ENCODE data around the gene NUPR2. TPM values are rescaled to one million over a fixed set of nuclear protein-coding genes. Genes with fewer than 3 reads are reported as not detected.
"Not testable (repeated sequence)": the region's sequence is repeated elsewhere in the genome, so short reads cannot be mapped to it uniquely, and the experiment has no call there.

Gene NUPR2
- total RNA-seq, 1 donor from 2014 or later: not detected

DNA sequence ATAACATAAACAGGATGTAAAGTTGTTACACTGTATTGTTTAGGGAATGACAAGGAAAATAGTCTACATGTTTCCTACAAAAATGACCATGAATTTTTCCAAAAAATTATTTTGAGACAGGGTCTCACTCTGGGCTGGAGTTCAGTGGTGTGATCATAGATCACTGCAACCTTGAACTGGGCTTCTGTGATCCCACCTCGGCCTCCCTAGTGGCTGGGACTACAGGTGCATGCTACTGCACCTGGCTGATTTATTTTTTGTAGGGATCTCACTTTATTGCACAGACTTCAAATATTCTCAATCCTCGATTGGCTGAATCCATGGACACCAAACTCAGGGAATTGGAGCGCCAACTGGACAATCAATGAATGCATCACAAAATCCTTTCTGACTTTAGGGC lies 16.6 kb downstream of the NUPR2 start:
- Histone ChIP-seq H3K4me3 (no peak overlapping the region), H3K9me3 (replicated peaks) (no peaks in the 10 kb centered on the region), H3K36me3 (peaks cover 56% of the 10 kb centered on the region), H3K4me1 (peaks cover 39% of the 10 kb centered on the region), H3K27ac (replicated peaks) (no peak overlapping the region), H3K27me3 (ENCODE audit: low read depth) (no peaks in the 10 kb centered on the region)
- intact Hi-C loops (cut with micrococcal nuclease): no loop called here
- TF ChIP-seq, protein P1, sequence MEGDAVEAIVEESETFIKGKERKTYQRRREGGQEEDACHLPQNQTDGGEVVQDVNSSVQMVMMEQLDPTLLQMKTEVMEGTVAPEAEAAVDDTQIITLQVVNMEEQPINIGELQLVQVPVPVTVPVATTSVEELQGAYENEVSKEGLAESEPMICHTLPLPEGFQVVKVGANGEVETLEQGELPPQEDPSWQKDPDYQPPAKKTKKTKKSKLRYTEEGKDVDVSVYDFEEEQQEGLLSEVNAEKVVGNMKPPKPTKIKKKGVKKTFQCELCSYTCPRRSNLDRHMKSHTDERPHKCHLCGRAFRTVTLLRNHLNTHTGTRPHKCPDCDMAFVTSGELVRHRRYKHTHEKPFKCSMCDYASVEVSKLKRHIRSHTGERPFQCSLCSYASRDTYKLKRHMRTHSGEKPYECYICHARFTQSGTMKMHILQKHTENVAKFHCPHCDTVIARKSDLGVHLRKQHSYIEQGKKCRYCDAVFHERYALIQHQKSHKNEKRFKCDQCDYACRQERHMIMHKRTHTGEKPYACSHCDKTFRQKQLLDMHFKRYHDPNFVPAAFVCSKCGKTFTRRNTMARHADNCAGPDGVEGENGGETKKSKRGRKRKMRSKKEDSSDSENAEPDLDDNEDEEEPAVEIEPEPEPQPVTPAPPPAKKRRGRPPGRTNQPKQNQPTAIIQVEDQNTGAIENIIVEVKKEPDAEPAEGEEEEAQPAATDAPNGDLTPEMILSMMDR (IDR thresholded peaks at IDR 0.05; ENCODE audit: borderline replicate concordance): no peak
- DNase-seq: no peak

DNA sequence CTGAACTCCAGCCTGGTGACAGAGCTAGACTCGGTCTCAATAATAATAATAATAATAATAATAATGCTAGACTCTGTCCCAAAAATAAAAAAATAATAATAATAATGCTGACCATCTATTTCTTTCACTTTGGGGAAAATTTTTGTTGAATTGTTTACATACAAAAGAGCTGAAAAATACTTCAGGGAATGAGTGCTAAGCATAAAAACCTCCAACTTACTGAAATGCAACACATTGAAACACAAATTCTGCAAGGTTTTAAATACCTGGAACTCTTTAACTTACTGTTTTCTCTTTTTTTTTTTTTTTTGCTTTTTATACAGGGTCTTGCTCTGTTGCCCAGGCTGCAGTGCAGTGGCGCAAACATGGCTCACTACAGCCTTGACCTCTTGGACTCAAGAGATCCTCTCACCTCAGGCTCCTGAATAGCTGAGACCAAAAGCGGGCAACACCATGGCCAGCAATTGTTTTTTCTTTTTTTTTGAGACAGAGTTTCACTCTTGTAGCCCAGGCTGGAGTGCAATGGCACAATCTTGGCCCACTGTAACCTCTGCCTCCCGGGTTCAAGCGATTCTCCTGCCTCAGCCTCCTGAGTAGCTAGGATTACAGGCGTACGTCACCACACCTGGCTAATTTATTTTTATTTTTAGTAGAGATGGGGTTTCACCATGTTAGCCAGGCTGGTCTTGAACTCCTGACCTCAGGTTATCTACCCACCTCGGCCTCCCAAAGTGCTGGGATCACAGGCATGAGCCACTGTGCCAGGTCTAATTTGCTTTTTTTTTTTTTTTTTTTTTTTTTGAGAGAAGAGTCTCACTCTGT lies 17.8 kb downstream of the NUPR2 start:
- Histone ChIP-seq H3K36me3 (peaks cover 44% of the 10 kb centered on the region), H3K4me1 (peaks cover 28% of the 10 kb centered on the region)
- H3K27me3 ChIP-seq (ENCODE audit: low read depth); H3K9me3 ChIP-seq (replicated peaks); H3K4me3 ChIP-seq; H3K27ac ChIP-seq (replicated peaks); intact Hi-C loops (cut with micrococcal nuclease); DNase-seq: not testable (repeated sequence)

DNA sequence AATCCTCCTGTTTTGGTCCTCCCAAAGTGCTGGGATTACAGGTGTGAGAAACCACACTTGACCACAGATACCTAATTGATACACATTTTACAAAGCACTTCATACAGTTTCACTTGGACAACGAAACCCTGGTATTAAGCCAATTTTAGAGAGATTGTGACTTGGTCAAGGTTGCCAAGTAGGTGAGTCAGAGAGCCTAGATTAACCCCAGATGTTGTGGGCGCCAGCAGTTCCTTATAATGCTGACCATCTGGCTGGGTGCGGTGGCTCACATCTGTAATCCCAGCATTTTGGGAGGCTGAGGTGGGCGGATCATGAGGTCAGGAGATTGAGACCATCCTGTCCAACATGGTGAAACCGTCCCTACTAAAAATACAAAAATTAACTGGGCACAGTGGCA lies 18.5 kb downstream of the NUPR2 start:
- no peak overlapping the region for H3K27ac ChIP-seq (replicated peaks)
- no peaks in the 10 kb centered on the region for H3K9me3 ChIP-seq (replicated peaks)
- H3K27me3 ChIP-seq (ENCODE audit: low read depth): no peaks in the 10 kb centered on the region
- H3K4me1 ChIP-seq: peaks cover 28% of the 10 kb centered on the region
- intact Hi-C loops (cut with micrococcal nuclease): no loop called here
- DNase-seq: no peak
- no peak overlapping the region for H3K4me3 ChIP-seq
- TF ChIP-seq, protein P1 (IDR thresholded peaks at IDR 0.05; ENCODE audit: borderline replicate concordance): no peak
- H3K36me3 ChIP-seq: peaks cover 37% of the 10 kb centered on the region

DNA sequence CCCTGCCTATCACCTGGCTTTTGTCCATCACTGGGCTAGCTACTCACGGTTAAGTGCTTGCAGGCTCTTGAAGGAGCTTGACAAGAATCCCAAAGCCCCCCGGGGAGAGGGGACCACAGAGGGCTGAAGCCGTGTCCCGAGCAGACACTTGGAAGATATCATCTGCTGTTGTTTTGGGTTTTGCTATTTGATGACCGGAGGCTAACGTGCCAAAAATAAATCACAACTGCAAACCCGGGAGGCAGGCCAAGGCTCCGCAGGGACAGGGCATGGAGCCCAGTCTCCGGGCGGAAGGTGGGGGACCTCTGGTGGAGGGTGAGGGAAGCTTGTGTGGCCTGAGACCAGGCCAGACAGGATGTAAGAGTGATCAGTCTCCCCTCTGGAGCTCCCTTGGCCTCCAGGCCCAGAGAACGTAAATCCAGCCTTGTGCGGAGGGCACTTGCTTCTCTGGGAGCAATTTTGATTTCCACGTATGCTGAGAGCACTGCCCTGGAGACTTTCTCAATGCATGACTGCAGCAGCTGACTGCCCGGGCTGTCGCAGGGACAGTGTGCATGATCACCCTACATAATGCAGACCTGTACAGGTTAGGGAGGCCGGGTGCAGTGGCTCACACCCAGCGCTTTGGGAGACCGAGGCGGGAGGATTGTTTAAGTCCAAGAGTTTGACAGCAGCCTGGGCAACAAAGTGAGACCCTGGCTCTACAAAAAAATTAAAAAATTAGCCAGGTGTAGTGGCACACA lies 23.3 kb downstream of the NUPR2 start, which contains the start of gene PHKG1:
PHKG1 (minus strand) TSS at position 164 of the 743 bp plus-strand sequence. CDS start 4,011 bp downstream, outside the sequence.
- H3K27ac ChIP-seq (replicated peaks): peak within 1 kb of the TSS; percentile 90
- H3K36me3 ChIP-seq: peaks cover 11% of the 10 kb centered on the region
- H3K27me3 ChIP-seq (ENCODE audit: low read depth): no peaks in the 10 kb centered on the region
- peak; percentile 87 for DNase-seq
- H3K9me3 ChIP-seq (replicated peaks): no peaks in the 10 kb centered on the region
- H3K4me1 ChIP-seq: peaks cover 35% of the 10 kb centered on the region
- intact Hi-C loops (cut with micrococcal nuclease): no loop called here
- H3K4me3 ChIP-seq: peak within 1 kb of the TSS; percentile 62
- TF ChIP-seq, protein P1 (IDR thresholded peaks at IDR 0.05; ENCODE audit: borderline replicate concordance): peak; percentile 83

DNA sequence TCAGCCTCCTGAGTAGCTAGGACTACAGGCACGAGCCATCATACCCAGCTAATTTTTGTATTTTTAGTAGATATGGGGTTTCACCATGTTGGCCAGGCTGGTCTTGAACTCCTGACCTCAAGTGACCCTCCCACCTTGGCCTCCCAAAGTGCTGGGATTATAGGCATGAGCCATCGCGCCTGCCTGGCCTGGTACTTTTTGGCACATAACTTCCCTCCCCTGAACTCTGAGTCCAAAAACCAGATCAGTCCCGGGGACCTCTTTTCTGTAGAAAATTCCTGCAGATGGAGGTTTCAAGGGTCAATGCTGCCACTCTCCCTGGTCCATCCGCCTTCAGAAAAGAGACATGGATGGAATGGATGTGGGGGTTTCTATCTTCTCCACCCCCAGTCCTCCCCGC lies 23.8 kb downstream of the NUPR2 start:
- H3K27me3 ChIP-seq (ENCODE audit: low read depth); intact Hi-C loops (cut with micrococcal nuclease); H3K9me3 ChIP-seq (replicated peaks); DNase-seq: not testable (repeated sequence)
- Histone ChIP-seq H3K27ac (replicated peaks) (peak overlapping the region; percentile 90), H3K4me1 (peaks cover 29% of the 10 kb centered on the region), H3K4me3 (peak overlapping the region; percentile 62), H3K36me3 (peaks cover 17% of the 10 kb centered on the region)

DNA sequence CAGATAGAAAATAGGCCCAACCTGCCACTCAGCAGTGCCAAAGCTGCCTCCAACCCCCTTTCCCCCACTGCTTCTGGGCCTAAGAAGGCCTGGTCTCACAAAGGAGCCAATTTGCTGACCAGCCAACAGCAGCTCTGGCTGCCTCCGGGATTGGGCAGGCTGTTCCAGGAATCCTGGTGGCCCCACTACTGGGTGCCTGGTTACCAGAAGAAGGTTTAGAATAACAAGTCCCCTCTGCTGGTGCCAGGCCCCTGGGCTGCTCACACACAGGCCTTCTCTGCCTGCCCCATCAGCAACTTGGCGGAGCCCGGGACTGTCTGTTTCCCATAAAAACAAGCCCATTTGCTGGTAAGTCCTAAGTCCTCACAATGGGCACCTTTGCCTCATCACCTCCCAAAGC lies 24.6 kb downstream of the NUPR2 start:
- TF ChIP-seq, protein P1 (IDR thresholded peaks at IDR 0.05; ENCODE audit: borderline replicate concordance): no peak
- peak; percentile 75 for DNase-seq

More for the DNA sequence above, 24.6 kb downstream of the NUPR2 start:
- peaks cover 27% of the 10 kb centered on the region for H3K4me1 ChIP-seq
- intact Hi-C loops (cut with micrococcal nuclease): no loop called here
- peaks cover 25% of the 10 kb centered on the region for H3K36me3 ChIP-seq
- H3K27me3 ChIP-seq (ENCODE audit: low read depth): no peaks in the 10 kb centered on the region
- peak overlapping the region; percentile 62 for H3K4me3 ChIP-seq
- peak overlapping the region; percentile 90 for H3K27ac ChIP-seq (replicated peaks)
- H3K9me3 ChIP-seq (replicated peaks): no peaks in the 10 kb centered on the region

Measured in left ventricle myocardium inferior (tissue), 1 donor.